ENCODE data around the gene KIAA0319L. TPM values are rescaled to one million over a fixed set of nuclear protein-coding genes. Genes with fewer than 3 reads are reported as not detected.
"Not testable (repeated sequence)": the region's sequence is repeated elsewhere in the genome, so short reads cannot be mapped to it uniquely, and the experiment has no call there.

KIAA0319L gene
- total RNA-seq, 1 donor from 2014 or later, result 37.4 TPM

GRCh38 chr1:35580949-35581388 lies 23.8 kb upstream of the KIAA0319L start:
- no peak for DNase-seq

- no peak for DNase-seq
Measured at GRCh38 chr1:35577071-35577998, 20.1 kb upstream of the KIAA0319L start.

- not testable (repeated sequence) for DNase-seq
Measured at GRCh38 chr1:35576766-35577070, 19.5 kb upstream of the KIAA0319L start.

- DNase-seq, result no peak
Measured at GRCh38 chr1:35576061-35576765, 19.0 kb upstream of the KIAA0319L start.

- DNase-seq, result no peak
Measured at GRCh38 chr1:35575416-35575958, 18.3 kb upstream of the KIAA0319L start.

- DNase-seq, result no peak
Measured at GRCh38 chr1:35574655-35575415, 17.6 kb upstream of the KIAA0319L start.

- no peak for DNase-seq
Measured at GRCh38 chr1:35574125-35574654, 17.0 kb upstream of the KIAA0319L start.

- DNase-seq, result peak; percentile 23
Measured at GRCh38 chr1:35573198-35574124, 16.3 kb upstream of the KIAA0319L start, which contains the start of gene TFAP2E. TFAP2E (plus strand) TSS chr1:35573314; CDS start chr1:35573578, 264 bp downstream.

GRCh38 chr1:35572296-35572695 lies 15.1 kb upstream of the KIAA0319L start:
- no peak for DNase-seq

GRCh38 chr1:35571263-35571662 lies 14.1 kb upstream of the KIAA0319L start:
- DNase-seq, result no peak

- DNase-seq, result no peak
Measured at GRCh38 chr1:35570589-35571137, 13.5 kb upstream of the KIAA0319L start.

GRCh38 chr1:35569936-35570335 lies 12.7 kb upstream of the KIAA0319L start:
- DNase-seq, result no peak

GRCh38 chr1:35568975-35569395 lies 11.8 kb upstream of the KIAA0319L start:
- DNase-seq, result peak; percentile 37

- DNase-seq, result no peak
Measured at GRCh38 chr1:35567947-35568558, 10.8 kb upstream of the KIAA0319L start.

GRCh38 chr1:35565742-35566133 lies 8.5 kb upstream of the KIAA0319L start:
- no peak for DNase-seq

GRCh38 chr1:35564884-35565741 lies 7.9 kb upstream of the KIAA0319L start:
- DNase-seq, result no peak

GRCh38 chr1:35564037-35564883 lies 7.1 kb upstream of the KIAA0319L start:
- peak; percentile 43 for DNase-seq

GRCh38 chr1:35563166-35563565 lies 6.0 kb upstream of the KIAA0319L start:
- no peak for DNase-seq
